Stimulated activated CD8-positive, alpha-beta memory T cell treated with anti-CD3 and anti-CD28 coated beads, Interleukin-7, amount 100 ng/mL, for 4 hours (primary cell): ENCODE measurements around the gene PCDHGA3.
"Not testable (repeated sequence)": the region's sequence is repeated elsewhere in the genome, so short reads cannot be mapped to it uniquely, and the experiment has no call there.

Source experiments
- DNase-seq, 2 donors: peaks; one replicate each; pipeline ENCODE4 v3.0.0-alpha.2; 2020; ENCODE audit warnings: low read depth in 2 of 2

The PCDHGA3 gene

DNA sequence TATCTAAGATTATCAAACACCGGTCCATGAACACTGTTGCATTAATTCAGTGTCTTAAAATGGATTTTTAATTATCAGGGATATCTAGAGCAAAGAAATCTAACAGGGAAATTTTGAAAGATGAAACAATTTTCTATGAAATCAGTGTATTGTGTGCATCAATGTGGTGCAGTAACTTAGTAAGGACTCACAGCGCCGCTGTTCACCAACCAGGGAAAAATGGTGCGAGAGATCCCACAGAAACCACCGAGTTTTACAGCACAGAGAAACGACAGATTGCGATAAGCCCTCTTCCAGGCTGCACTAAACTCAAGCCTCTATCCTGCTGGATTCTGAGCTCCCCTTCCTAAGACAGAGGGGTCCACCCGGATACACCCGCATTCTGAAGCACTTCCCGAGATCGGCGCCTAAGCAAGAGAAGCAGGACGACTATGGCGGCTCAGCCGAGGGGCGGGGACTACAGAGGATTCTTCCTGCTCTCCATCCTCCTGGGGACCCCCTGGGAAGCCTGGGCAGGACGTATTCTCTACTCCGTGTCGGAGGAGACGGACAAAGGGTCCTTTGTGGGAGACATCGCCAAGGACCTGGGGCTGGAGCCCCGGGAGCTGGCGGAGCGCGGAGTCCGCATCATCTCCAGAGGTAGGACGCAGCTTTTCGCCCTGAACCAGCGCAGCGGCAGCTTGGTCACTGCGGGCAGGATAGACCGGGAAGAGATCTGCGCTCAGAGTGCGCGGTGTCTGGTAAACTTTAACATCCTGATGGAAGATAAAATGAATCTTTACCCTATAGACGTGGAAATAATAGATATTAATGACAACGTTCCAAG is 39.1 kb downstream of the PCDHGA3 start, which contains the start of gene PCDHGA7:
Gene PCDHGA7 (plus strand): TSS at position 274 of the 826 bp plus-strand sequence. CDS start 158 bp downstream, at position 432.
- no peak for DNase-seq

DNA sequence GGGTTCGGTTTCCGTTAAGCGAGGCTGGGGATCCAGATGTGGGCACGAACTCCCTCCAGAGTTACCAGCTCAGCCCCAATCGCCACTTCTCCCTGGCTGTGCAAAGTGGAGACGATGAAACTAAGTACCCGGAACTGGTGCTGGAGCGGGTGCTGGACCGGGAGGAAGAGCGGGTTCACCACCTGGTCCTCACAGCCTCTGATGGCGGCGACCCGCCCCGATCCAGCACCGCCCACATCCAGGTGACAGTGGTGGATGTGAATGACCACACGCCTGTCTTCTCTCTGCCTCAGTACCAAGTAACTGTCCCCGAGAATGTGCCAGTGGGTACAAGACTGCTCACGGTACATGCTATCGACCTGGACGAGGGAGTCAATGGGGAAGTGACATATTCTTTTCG is 39.7 kb downstream of the PCDHGA3 start:
- no peak for DNase-seq

DNA sequence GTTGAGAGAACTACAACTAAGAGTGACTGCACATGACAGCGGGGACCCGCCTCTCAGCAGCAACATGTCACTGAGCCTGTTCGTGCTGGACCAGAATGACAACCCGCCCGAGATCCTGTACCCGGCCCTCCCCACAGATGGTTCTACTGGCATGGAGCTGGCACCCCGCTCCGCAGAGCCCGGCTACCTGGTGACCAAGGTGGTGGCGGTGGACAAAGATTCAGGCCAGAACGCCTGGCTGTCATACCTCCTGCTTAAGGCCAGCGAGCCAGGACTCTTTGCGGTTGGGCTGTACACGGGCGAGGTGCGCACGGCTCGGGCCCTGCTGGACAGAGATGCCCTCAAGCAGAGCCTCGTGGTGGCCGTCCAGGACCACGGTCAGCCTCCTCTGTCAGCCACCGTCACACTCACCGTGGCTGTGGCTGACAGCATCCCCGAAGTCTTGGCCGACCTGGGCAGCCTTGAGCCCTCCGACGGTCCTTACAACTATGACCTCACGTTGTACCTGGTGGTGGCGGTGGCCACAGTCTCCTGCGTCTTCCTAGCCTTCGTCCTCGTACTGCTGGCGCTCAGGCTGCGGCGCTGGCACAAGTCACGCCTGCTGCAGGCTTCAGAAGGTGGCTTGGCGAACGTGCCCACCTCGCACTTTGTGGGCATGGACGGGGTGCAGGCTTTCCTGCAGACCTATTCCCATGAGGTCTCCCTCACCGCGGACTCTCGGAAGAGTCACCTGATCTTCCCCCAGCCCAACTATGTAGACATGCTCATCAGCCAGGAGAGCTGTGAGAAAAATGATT is 41.0 kb downstream of the PCDHGA3 start:
- no peak for DNase-seq

GRCh38 chr5:141387557-141388311 is 44.1 kb downstream of the PCDHGA3 start, which contains the start of gene PCDHGB4:
Gene PCDHGB4, plus strand, starts transcription at chr5:141387698. Its CDS starts 187 bp downstream, at chr5:141387885.
- DNase-seq: not testable (repeated sequence)

DNA sequence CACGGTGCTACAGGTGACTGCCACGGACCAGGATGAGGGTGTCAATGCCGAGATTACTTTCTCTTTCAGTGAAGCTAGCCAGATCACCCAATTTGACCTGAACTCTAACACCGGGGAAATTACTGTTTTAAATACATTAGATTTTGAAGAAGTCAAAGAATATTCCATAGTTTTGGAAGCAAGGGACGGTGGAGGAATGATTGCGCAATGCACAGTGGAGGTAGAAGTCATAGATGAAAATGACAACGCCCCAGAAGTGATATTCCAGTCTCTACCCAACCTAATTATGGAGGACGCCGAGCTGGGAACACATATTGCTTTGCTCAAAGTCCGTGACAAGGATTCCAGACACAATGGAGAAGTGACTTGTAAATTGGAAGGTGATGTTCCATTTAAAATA is 45.0 kb downstream of the PCDHGA3 start:
- DNase-seq: no peak

DNA sequence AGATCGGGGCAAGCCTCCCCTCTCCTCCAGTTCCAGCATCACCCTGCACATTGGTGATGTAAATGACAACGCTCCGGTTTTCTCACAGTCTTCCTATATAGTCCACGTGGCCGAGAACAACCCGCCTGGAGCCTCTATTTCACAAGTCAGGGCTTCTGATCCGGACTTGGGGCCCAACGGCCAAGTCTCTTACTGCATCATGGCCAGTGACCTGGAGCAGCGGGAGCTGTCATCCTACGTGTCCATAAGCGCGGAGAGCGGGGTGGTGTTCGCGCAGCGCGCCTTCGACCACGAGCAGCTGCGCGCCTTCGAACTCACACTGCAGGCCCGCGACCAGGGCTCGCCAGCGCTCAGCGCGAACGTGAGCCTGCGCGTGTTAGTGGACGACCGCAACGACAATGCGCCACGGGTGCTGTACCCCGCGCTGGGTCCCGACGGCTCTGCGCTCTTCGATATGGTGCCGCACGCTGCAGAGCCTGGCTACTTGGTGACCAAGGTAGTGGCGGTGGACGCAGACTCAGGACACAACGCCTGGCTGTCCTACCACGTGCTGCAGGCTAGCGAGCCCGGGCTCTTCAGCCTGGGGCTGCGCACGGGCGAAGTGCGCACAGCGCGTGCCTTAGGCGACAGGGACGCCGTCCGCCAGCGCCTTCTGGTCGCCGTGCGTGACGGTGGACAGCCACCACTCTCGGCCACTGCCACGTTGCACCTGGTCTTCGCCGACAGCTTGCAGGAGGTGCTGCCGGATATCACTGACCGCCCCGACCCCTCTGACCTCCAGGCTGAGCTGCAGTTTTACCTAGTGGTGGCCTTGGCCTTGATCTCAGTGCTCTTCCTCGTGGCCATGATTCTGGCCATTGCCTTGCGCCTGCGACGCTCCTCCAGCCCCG is 45.8 kb downstream of the PCDHGA3 start:
- DNase-seq: no peak

GRCh38 chr5:141392429-141393198 is 49.0 kb downstream of the PCDHGA3 start, which contains the start of gene PCDHGA8:
Gene PCDHGA8, plus strand, starts transcription at chr5:141392633. Its CDS starts 181 bp downstream, at chr5:141392814.
- no peak for DNase-seq

GRCh38 chr5:141393267-141393666 is 49.6 kb downstream of the PCDHGA3 start:
- no peak for DNase-seq

DNA sequence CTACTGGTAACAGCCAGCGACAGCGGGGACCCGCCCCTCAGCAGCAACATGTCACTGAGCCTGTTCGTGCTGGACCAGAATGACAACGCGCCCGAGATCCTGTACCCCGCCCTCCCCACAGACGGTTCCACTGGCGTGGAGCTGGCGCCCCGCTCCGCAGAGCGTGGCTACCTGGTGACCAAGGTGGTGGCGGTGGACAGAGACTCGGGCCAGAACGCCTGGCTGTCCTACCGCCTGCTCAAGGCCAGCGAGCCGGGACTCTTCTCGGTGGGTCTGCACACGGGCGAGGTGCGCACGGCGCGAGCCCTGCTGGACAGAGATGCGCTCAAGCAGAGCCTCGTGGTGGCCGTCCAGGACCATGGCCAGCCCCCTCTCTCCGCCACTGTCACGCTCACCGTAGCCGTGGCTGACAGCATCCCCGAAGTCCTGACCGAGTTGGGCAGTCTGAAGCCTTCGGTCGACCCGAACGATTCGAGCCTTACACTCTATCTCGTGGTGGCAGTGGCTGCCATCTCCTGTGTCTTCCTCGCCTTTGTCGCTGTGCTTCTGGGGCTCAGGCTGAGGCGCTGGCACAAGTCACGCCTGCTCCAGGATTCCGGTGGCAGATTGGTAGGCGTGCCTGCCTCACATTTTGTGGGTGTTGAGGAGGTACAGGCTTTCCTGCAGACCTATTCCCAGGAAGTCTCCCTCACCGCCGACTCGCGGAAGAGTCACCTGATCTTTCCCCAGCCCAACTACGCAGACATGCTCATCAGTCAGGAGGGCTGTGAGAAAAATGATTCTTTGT is 51.0 kb downstream of the PCDHGA3 start:
- DNase-seq: not testable (repeated sequence)
